K562 (cell line): Measurements from ENCODE around the gene FAM200B. TPM values are rescaled to one million over a fixed set of nuclear protein-coding genes. Genes with fewer than 3 reads are reported as not detected.

ENCODE experiments used
- CBFB ChIP-seq: sonication (generic); formaldehyde crosslinking; IDR thresholded peaks from 2 replicates; pipeline ENCODE4 v1.4.0; 2020; ENCODE audit warnings: mild to moderate bottlenecking, missing genetic modification reagents
- CCAR2 ChIP-seq: fragments of 200-400 bp; formaldehyde crosslinking; IDR thresholded peaks from 2 replicates; pipeline ENCODE4 v1.6.1; 2017; ENCODE audit warnings: mild to moderate bottlenecking, low read depth, low read length
- CEBPG ChIP-seq, 3 experiments: fragments of 200-800 bp in 1 of 3; sonication (Bioruptor generic) in 1 of 3; sonication (generic) in 1 of 3; formaldehyde crosslinking in 1 of 3; IDR thresholded peaks in 2 of 3; conservative IDR thresholded peaks in 1 of 3; 2 replicates each; pipeline versions ENCODE4 v1.6.1 to v1.8.0; 2016 to 2022; ENCODE audit warnings: missing compliant biosample characterization in 2 of 3, missing genetic modification characterization in 2 of 3, mild to moderate bottlenecking in 1 of 3, missing genetic modification reagents in 1 of 3
- COPS2 ChIP-seq: fragments of 450-650 bp; conservative IDR thresholded peaks from 2 replicates; pipeline ENCODE4 v1.6.1; 2016; ENCODE audit warnings: mild to moderate bottlenecking, moderate library complexity
- FOXJ2 ChIP-seq: fragments of 200-800 bp; sonication (Bioruptor generic); IDR thresholded peaks from 2 replicates; pipeline ENCODE4 v1.6.1; 2016; ENCODE audit warnings: missing genetic modification characterization, missing compliant biosample characterization
- GABPB2 ChIP-seq: fragments of 250-450 bp; sonication (Bioruptor Pico); conservative IDR thresholded peaks from 2 replicates; pipeline ENCODE4 v1.5.1; 2021; ENCODE audit warnings: mild to moderate bottlenecking
- HDAC6 ChIP-seq: IDR thresholded peaks from 2 replicates; pipeline ENCODE4 v1.6.1; 2012; ENCODE audit warnings: low read depth, mild to moderate bottlenecking, control low read depth, inconsistent platforms, low read length, moderate library complexity
- HLTF ChIP-seq: fragments of 450-650 bp; IDR thresholded peaks from 2 replicates; pipeline ENCODE4 v1.6.1; 2016
- LEF1 ChIP-seq: fragments of 450-650 bp; IDR thresholded peaks from 2 replicates; pipeline ENCODE4 v1.6.1; 2016; ENCODE audit warnings: mild to moderate bottlenecking
- MYC ChIP-seq, 2 experiments: fragments of 250-450 bp in 1 of 2; sonication (Bioruptor Pico) in 1 of 2; IDR thresholded peaks; 2 replicates each; pipeline versions ENCODE4 v1.5.1 to v1.6.1; 2012 to 2021; ENCODE audit warnings: low read depth in 2 of 2, borderline replicate concordance in 1 of 2, improper control_type of control experiment in 1 of 2, low read length in 1 of 2, mild to moderate bottlenecking in 1 of 2, moderate library complexity in 1 of 2
- NCOA4 ChIP-seq: fragments of 450-650 bp; IDR thresholded peaks from 2 replicates; pipeline ENCODE4 v1.6.1; 2018; ENCODE audit warnings: mild to moderate bottlenecking; ENCODE audit not compliant: partially characterized antibody
- PRPF4 ChIP-seq: fragments of 200-400 bp; formaldehyde crosslinking; IDR thresholded peaks from one replicate; pipeline ENCODE4 v1.6.1; 2017; ENCODE audit warnings: low read length, low read depth, mild to moderate bottlenecking; ENCODE audit not compliant: insufficient read depth, poor library complexity, severe bottlenecking
- SP1 ChIP-seq: sonication (generic); formaldehyde crosslinking; IDR thresholded peaks from 2 replicates; pipeline ENCODE4 v1.8.1; 2022; ENCODE audit warnings: mild to moderate bottlenecking, missing genetic modification reagents
- TAF7 ChIP-seq: fragments of 450-650 bp; IDR thresholded peaks from 2 replicates; pipeline ENCODE4 v1.6.1; 2016; ENCODE audit warnings: missing genetic modification characterization, missing compliant biosample characterization
- TGIF2 ChIP-seq: sonication (generic); formaldehyde crosslinking; IDR thresholded peaks from 2 replicates; pipeline ENCODE4 v1.8.1; 2022; ENCODE audit warnings: mild to moderate bottlenecking, missing genetic modification reagents, moderate library complexity
- ZKSCAN8 ChIP-seq: fragments of 200-800 bp; sonication (Bioruptor generic); IDR thresholded peaks from 2 replicates; pipeline ENCODE4 v1.6.1; 2016; ENCODE audit warnings: missing genetic modification characterization, missing compliant biosample characterization
- ZNF384 ChIP-seq: IDR thresholded peaks from 2 replicates; pipeline ENCODE4 v1.6.1; 2012; ENCODE audit warnings: low read depth, low read length, improper control_type of control experiment
- ZZZ3 ChIP-seq: fragments of 450-650 bp; IDR thresholded peaks from 2 replicates; pipeline ENCODE4 v1.6.1; 2016; ENCODE audit warnings: antibody characterized with exemption, mild to moderate bottlenecking, moderate library complexity
- polyA plus RNA-seq, 8 experiments: library from polyadenylated mRNA; depleted of rRNA in 4 of 8; stranded (reverse) in 5 of 8; unstranded in 3 of 8; fragments of >200 nt; fragmentation: Nextera tagmentation in 2 of 8; fragmentation: Illumina TruSeq in 1 of 8; extraction: Ambion mirVana in 2 of 8; extraction: Trizol in 1 of 8; gene quantifications; 2 replicates each; pipeline versions ENCODE4 v1.2.1 to v1.2.3, GENCODE V29; 2011 to 2014; ENCODE audit warnings: inconsistent platforms in 1 of 8, missing spikeins in 1 of 8
- total RNA-seq, 7 experiments: library from RNA; depleted of rRNA in 6 of 7; stranded (reverse); fragments of >200 nt in 6 of 7; fragmentation: Illumina TruSeq in 2 of 7; extraction: Trizol in 2 of 7; gene quantifications; 2 replicates each; pipeline versions ENCODE4 v1.2.1 to v1.2.3, GENCODE V29; 2011 to 2021; ENCODE audit warnings: low replicate concordance in 1 of 7
- TF ChIP-seq, protein P1 (sequence below): sonication (generic); formaldehyde crosslinking; IDR thresholded peaks from 2 replicates; pipeline ENCODE4 v1.8.0; 2022; ENCODE audit warnings: mild to moderate bottlenecking, missing genetic modification reagents
- TF ChIP-seq, protein P2 (sequence below), 3 experiments: fragments of 200-800 bp in 1 of 3; fragments of 250-450 bp in 1 of 3; fragments of 450-650 bp in 1 of 3; sonication (Bioruptor Pico) in 1 of 3; sonication (Bioruptor generic) in 1 of 3; formaldehyde crosslinking in 1 of 3; IDR thresholded peaks; 2 replicates each; pipeline versions ENCODE4 v1.6.1 to v1.8.0; 2016 to 2022; ENCODE audit warnings: mild to moderate bottlenecking in 2 of 3, missing genetic modification characterization in 2 of 3, missing compliant biosample characterization in 1 of 3, moderate library complexity in 1 of 3

The FAM200B gene
- total and polyA plus RNA-seq, 9 of the 15 experiments (the other 6 are each of a cell fraction or from before 2014, with no cell fraction given): 17.4 to 48.0 (median 25.5) TPM

DNA sequence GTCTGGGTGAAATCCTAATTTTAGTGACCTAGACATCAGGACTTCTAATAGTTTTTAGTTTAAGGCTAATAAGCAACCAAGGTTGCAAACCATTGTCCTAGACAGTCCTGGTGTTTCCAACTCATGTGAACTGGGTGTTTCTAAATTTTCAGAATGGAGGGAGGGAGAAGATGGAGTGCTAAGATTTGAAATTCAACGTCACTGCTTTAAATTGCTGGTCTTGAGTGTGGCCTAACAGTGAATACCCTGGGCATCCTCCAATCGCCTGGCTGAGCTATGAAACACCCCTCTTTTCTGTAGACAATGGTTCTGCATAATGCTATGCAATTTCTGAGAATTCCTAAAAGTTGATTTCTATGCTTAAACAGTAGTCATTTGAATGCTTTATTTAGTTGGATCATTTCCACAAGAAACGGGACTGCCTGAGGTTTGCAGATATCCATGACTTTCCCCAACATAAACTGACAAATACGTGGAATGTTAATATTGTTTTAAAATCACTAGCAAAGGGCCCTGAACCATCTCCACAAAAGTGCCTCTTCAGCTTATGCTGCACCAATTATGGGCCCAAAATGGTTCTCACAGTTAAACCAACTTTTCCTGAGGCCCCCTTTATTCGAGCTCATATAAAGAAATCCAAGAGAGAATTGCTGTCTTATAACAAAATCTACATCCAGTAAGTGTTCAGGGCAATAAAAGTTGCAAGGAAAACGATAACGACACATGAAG, 27.6 kb upstream of the FAM200B start (continued):
- TF ChIP-seq, protein P1, sequence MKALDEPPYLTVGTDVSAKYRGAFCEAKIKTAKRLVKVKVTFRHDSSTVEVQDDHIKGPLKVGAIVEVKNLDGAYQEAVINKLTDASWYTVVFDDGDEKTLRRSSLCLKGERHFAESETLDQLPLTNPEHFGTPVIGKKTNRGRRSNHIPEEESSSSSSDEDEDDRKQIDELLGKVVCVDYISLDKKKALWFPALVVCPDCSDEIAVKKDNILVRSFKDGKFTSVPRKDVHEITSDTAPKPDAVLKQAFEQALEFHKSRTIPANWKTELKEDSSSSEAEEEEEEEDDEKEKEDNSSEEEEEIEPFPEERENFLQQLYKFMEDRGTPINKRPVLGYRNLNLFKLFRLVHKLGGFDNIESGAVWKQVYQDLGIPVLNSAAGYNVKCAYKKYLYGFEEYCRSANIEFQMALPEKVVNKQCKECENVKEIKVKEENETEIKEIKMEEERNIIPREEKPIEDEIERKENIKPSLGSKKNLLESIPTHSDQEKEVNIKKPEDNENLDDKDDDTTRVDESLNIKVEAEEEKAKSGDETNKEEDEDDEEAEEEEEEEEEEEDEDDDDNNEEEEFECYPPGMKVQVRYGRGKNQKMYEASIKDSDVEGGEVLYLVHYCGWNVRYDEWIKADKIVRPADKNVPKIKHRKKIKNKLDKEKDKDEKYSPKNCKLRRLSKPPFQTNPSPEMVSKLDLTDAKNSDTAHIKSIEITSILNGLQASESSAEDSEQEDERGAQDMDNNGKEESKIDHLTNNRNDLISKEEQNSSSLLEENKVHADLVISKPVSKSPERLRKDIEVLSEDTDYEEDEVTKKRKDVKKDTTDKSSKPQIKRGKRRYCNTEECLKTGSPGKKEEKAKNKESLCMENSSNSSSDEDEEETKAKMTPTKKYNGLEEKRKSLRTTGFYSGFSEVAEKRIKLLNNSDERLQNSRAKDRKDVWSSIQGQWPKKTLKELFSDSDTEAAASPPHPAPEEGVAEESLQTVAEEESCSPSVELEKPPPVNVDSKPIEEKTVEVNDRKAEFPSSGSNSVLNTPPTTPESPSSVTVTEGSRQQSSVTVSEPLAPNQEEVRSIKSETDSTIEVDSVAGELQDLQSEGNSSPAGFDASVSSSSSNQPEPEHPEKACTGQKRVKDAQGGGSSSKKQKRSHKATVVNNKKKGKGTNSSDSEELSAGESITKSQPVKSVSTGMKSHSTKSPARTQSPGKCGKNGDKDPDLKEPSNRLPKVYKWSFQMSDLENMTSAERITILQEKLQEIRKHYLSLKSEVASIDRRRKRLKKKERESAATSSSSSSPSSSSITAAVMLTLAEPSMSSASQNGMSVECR (CRISPR knock-in tag): no peak
- TF ChIP-seq ZZZ3: no peak
- no peak for TF ChIP-seq CEBPG (CRISPR knock-in tag; IDR thresholded peaks at IDR 0.05)
- TF ChIP-seq CEBPG (tag; conservative IDR thresholded peaks at IDR 0.05 in 1 of 2, IDR thresholded peaks at IDR 0.05 in 1 of 2): no peak
- TF ChIP-seq SP1 (CRISPR knock-in tag): no peak
- no peak for TF ChIP-seq ZNF384
- no peak for TF ChIP-seq ZKSCAN8 (CRISPR knock-in tag)
- TF ChIP-seq MYC (IDR thresholded peaks at IDR 0.05; ENCODE audit: low read depth, low read length): peak; percentile 47; the same call in 1 of the 2 replicates
- no peak for TF ChIP-seq MYC (CRISPR knock-in tag; IDR thresholded peaks at IDR 0.05; ENCODE audit: borderline replicate concordance, low read depth)
- TF ChIP-seq LEF1: no peak
- no peak for TF ChIP-seq HLTF
- 0 out of 2 replicates have a peak, but pooled peaks have one; percentile 48 for TF ChIP-seq FOXJ2 (tag)
- TF ChIP-seq GABPB2: no peak
- TF ChIP-seq CBFB (CRISPR knock-in tag): no peak
- no peak for TF ChIP-seq PRPF4
- no peak for TF ChIP-seq TGIF2 (CRISPR knock-in tag)
- no peak for TF ChIP-seq TAF7 (tag)
- TF ChIP-seq, protein P2, sequence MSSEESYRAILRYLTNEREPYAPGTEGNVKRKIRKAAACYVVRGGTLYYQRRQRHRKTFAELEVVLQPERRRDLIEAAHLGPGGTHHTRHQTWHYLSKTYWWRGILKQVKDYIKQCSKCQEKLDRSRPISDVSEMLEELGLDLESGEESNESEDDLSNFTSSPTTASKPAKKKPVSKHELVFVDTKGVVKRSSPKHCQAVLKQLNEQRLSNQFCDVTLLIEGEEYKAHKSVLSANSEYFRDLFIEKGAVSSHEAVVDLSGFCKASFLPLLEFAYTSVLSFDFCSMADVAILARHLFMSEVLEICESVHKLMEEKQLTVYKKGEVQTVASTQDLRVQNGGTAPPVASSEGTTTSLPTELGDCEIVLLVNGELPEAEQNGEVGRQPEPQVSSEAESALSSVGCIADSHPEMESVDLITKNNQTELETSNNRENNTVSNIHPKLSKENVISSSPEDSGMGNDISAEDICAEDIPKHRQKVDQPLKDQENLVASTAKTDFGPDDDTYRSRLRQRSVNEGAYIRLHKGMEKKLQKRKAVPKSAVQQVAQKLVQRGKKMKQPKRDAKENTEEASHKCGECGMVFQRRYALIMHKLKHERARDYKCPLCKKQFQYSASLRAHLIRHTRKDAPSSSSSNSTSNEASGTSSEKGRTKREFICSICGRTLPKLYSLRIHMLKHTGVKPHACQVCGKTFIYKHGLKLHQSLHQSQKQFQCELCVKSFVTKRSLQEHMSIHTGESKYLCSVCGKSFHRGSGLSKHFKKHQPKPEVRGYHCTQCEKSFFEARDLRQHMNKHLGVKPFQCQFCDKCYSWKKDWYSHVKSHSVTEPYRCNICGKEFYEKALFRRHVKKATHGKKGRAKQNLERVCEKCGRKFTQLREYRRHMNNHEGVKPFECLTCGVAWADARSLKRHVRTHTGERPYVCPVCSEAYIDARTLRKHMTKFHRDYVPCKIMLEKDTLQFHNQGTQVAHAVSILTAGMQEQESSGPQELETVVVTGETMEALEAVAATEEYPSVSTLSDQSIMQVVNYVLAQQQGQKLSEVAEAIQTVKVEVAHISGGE (CRISPR knock-in tag; IDR thresholded peaks at IDR 0.05): 0 out of 6 replicates have a peak, but pooled peaks of 1 of the 3 experiments have one; percentile 19
- TF ChIP-seq CCAR2: no peak
- TF ChIP-seq COPS2: no peak
- TF ChIP-seq NCOA4: no peak
- TF ChIP-seq HDAC6: no peak
